GM23248 (cell line): ENCODE measurements around the gene COL13A1. TPM values are rescaled to one million over a fixed set of nuclear protein-coding genes. Genes with fewer than 3 reads are reported as not detected.

Experiments
- DNase-seq: peaks from one replicate; pipeline ENCODE4 v3.0.0-alpha.2; 2015
- H2AFZ ChIP-seq: fragments of 200-600 bp; sonication (generic); 2 replicates; pipeline ENCODE4 v1.6.1; 2016; ENCODE audit warnings: antibody characterized with exemption
- H3F3A ChIP-seq: fragments of 200-600 bp; sonication (generic); 2 replicates; pipeline ENCODE4 v1.6.1; 2016; ENCODE audit warnings: mild to moderate bottlenecking, antibody characterized with exemption, mixed run types; ENCODE audit not compliant: insufficient read depth
- H3K27ac ChIP-seq: fragments of 200-600 bp; sonication (generic); 2 replicates; pipeline ENCODE4 v1.5.1; 2016; ENCODE audit warnings: mild to moderate bottlenecking
- H3K27me3 ChIP-seq: fragments of 200-600 bp; sonication (generic); replicated peaks from 2 replicates; pipeline ENCODE4 v1.6.1; 2016; ENCODE audit warnings: mild to moderate bottlenecking; ENCODE audit not compliant: insufficient read depth
- H3K36me3 ChIP-seq: fragments of 200-600 bp; sonication (generic); 2 replicates; pipeline ENCODE4 v1.6.1; 2016; ENCODE audit warnings: low read depth, mild to moderate bottlenecking
- H3K4me1 ChIP-seq: fragments of 200-600 bp; sonication (generic); 2 replicates; pipeline ENCODE4 v1.6.1; 2016; ENCODE audit warnings: mild to moderate bottlenecking; ENCODE audit not compliant: insufficient read depth
- H3K4me2 ChIP-seq: fragments of 200-600 bp; sonication (generic); one replicate; pipeline ENCODE4 v1.6.1; 2016; ENCODE audit warnings: mild to moderate bottlenecking; ENCODE audit not compliant: unreplicated experiment
- H3K4me3 ChIP-seq: fragments of 200-600 bp; sonication (generic); 2 replicates; pipeline ENCODE4 v1.5.1; 2016; ENCODE audit warnings: mild to moderate bottlenecking
- H3K79me2 ChIP-seq: fragments of 200-600 bp; sonication (generic); 2 replicates; pipeline ENCODE4 v1.6.1; 2016; ENCODE audit warnings: mild to moderate bottlenecking; ENCODE audit not compliant: insufficient read depth
- H3K9ac ChIP-seq: fragments of 200-600 bp; sonication (generic); 2 replicates; pipeline ENCODE4 v1.6.1; 2016; ENCODE audit warnings: mild to moderate bottlenecking
- H3K9me2 ChIP-seq: fragments of 200-600 bp; sonication (generic); 2 replicates; pipeline ENCODE4 v1.6.1; 2016; ENCODE audit warnings: mixed run types, mild to moderate bottlenecking, moderate library complexity; ENCODE audit not compliant: insufficient read depth
- H3K9me3 ChIP-seq: fragments of 200-600 bp; sonication (generic); one replicate; pipeline ENCODE4 v1.6.1; 2017; ENCODE audit warnings: low read depth
- H4K20me1 ChIP-seq: fragments of 200-600 bp; sonication (generic); 2 replicates; pipeline ENCODE4 v1.6.0; 2016; ENCODE audit not compliant: insufficient read depth
- EZH2 ChIP-seq: fragments of 200-600 bp; sonication (generic); IDR thresholded peaks from 2 replicates; pipeline ENCODE4 v1.6.1; 2018; ENCODE audit warnings: antibody characterized with exemption, mild to moderate bottlenecking; ENCODE audit not compliant: insufficient read depth, poor library complexity, severe bottlenecking
- EZH2phosphoT487 ChIP-seq: fragments of 200-600 bp; sonication (generic); IDR thresholded peaks from 2 replicates; pipeline ENCODE4 v1.6.1; 2018; ENCODE audit warnings: antibody characterized with exemption, moderate library complexity, mild to moderate bottlenecking, low read depth; ENCODE audit not compliant: insufficient read depth
- WGBS, 2 experiments: methylation state at CpG; one replicate each; pipeline ENCODE4 v1.1.6; 2015 to 2017; ENCODE audit warnings: low lambda C conversion rate in 2 of 2, low coverage in 1 of 2; ENCODE audit errors: missing lambda C conversion rate in 2 of 2; 5-methylcytosine and 5-hydroxymethylcytosine counted together
- in situ Hi-C: fragments of 300-500 bp; cut with MboI; formaldehyde crosslinking; loops from 2 replicates; pipeline ENCODE4 v1.15.0; 2020
- polyA plus RNA-seq: library from polyadenylated mRNA; unstranded; fragments of >200 nt; fragmentation: Nextera tagmentation; extraction: Ambion mirVana; gene quantifications from 2 replicates; pipeline ENCODE4 v1.2.1, GENCODE V29; 2016
- total RNA-seq: library from RNA; depleted of rRNA; stranded (reverse); fragments of >200 nt; shearing (Covaris generic); gene quantifications from 2 replicates; pipeline ENCODE4 v1.2.3, GENCODE V29; 2014

The COL13A1 gene
- total and polyA plus RNA-seq, 2 experiments from 2014 or later, result 12.8 to 17.3 TPM

GRCh38 chr10:69915215-69915560 lies 113.5 kb downstream of the COL13A1 start:
- no peaks in the 10 kb centered on the region for H3K4me1 ChIP-seq
- H3K27ac ChIP-seq, result no peak overlapping the region
- no peak overlapping the region for H3K9ac ChIP-seq
- no peak overlapping the region for H2AFZ ChIP-seq
- no peak overlapping the region for H3K4me3 ChIP-seq
- no peaks in the 10 kb centered on the region for H3K36me3 ChIP-seq
- no peak for DNase-seq
- WGBS, 2 experiments, result 95 to 98% methylated on average over 3 of the region's 3 CpGs
- no peaks in the 10 kb centered on the region for H3F3A ChIP-seq
- H4K20me1 ChIP-seq, result no peaks in the 10 kb centered on the region
- no peak overlapping the region for H3K4me2 ChIP-seq
- no peaks in the 10 kb centered on the region for H3K79me2 ChIP-seq
- H3K9me3 ChIP-seq, result no peaks in the 10 kb centered on the region
- no peaks in the 10 kb centered on the region for H3K27me3 ChIP-seq
- in situ Hi-C loops, result loop anchor here (10.0 kb wide), 1 partner anchor 130 kb away; no protein-coding TSS in a partner anchor
- TF ChIP-seq EZH2 (no peak), EZH2phosphoT487 (no peak)
- no peaks in the 10 kb centered on the region for H3K9me2 ChIP-seq

- Histone ChIP-seq H3K79me2 (no peaks in the 10 kb centered on the region), H3K27ac (no peak overlapping the region), H3K27me3 (no peaks in the 10 kb centered on the region), H3K4me1 (no peaks in the 10 kb centered on the region), H3K36me3 (no peaks in the 10 kb centered on the region), H2AFZ (no peak overlapping the region), H3K9ac (no peak overlapping the region), H3K9me2 (no peaks in the 10 kb centered on the region), H3K4me3 (no peak overlapping the region), H3K4me2 (no peak overlapping the region), H4K20me1 (no peaks in the 10 kb centered on the region), H3K9me3 (no peaks in the 10 kb centered on the region), H3F3A (no peaks in the 10 kb centered on the region)
- TF ChIP-seq EZH2phosphoT487 (no peak), EZH2 (no peak)
- 71 to 77% methylated on average over 6 of the region's 6 CpGs for WGBS, 2 experiments
- in situ Hi-C loops, result loop anchor here (10.0 kb wide), 1 partner anchor 131 kb away; no protein-coding TSS in a partner anchor
- no peak for DNase-seq
These were observed 114.4 kb downstream of the COL13A1 start for GRCh38 chr10:69916118-69916517.

- no peaks in the 10 kb centered on the region for H3F3A ChIP-seq
These were observed 116.3 kb downstream of the COL13A1 start for GRCh38 chr10:69918036-69918435.

DNA sequence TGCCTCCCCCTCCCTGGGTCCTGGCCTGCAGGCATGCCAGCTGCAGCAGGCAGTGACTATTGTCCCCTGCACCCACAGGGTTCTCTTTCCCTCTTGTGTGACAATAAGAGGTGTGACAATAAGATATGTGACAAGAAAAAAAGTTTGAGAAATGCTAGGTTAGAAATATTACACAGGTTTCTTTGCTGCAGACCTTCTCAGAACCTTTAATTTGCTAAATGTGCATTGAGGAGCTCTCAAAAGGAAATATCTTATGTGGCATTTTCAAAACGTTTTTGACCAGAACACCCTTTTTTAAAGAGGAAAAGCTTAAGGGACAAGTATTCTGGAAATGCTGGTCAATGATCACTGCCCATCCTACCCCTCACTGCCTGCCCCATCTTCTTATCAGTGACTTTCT lies 117.5 kb downstream of the COL13A1 start:
- no peak for DNase-seq
- H4K20me1 ChIP-seq, result no peaks in the 10 kb centered on the region

More at GRCh38 chr10:69918036-69918435, 116.3 kb downstream of the COL13A1 start:
- no peaks in the 10 kb centered on the region for H4K20me1 ChIP-seq
- no peaks in the 10 kb centered on the region for H3K79me2 ChIP-seq
- no peaks in the 10 kb centered on the region for H3K4me1 ChIP-seq
- no peak overlapping the region for H2AFZ ChIP-seq
- no peak for DNase-seq
- H3K9ac ChIP-seq, result no peak overlapping the region
- 86 to 95% methylated on average over 10 to 12 of the region's 12 CpGs for WGBS, 2 experiments
- H3K27ac ChIP-seq, result no peak overlapping the region
- no peaks in the 10 kb centered on the region for H3K36me3 ChIP-seq
- TF ChIP-seq EZH2 (no peak), EZH2phosphoT487 (no peak)
- no peaks in the 10 kb centered on the region for H3K27me3 ChIP-seq
- H3K9me2 ChIP-seq, result no peaks in the 10 kb centered on the region
- H3K4me2 ChIP-seq, result no peak overlapping the region
- H3K4me3 ChIP-seq, result no peak overlapping the region
- in situ Hi-C loops, result loop anchor here (10.0 kb wide), 1 partner anchor 133 kb away; no protein-coding TSS in a partner anchor
- no peaks in the 10 kb centered on the region for H3K9me3 ChIP-seq

DNA sequence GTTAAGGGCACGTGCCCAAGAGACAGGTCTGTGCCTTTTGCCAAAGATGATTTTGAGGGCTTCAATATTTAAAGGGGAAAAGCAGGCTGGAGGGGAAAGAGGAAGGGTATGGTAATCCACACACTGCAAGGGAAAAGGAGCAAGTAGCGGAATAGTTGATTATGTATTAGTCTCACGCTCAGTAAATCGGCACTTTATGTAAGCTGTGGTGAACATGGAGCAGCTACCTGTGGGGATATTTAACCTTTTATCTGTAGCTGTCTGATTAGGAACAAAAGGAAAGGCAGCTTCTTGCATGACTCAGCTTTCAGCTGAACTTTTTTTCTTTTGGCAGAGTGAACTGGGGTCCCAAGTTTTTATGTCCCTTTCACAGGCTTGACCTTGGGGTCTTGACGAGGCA lies 123.4 kb downstream of the COL13A1 start:
- no peaks in the 10 kb centered on the region for H3K9me2 ChIP-seq
- H3K4me1 ChIP-seq, result no peaks in the 10 kb centered on the region
- H3K79me2 ChIP-seq, result no peaks in the 10 kb centered on the region
- no peaks in the 10 kb centered on the region for H4K20me1 ChIP-seq
- no peak overlapping the region for H2AFZ ChIP-seq
- H3K36me3 ChIP-seq, result no peaks in the 10 kb centered on the region
- 91 to 93% methylated on average over 5 of the region's 5 CpGs for WGBS, 2 experiments
- in situ Hi-C loops, result no loop called here
- H3F3A ChIP-seq, result no peaks in the 10 kb centered on the region
- no peaks in the 10 kb centered on the region for H3K9me3 ChIP-seq
- TF ChIP-seq EZH2, result no peak
- no peaks in the 10 kb centered on the region for H3K27me3 ChIP-seq
- H3K9ac ChIP-seq, result no peak overlapping the region
- H3K27ac ChIP-seq, result no peak overlapping the region
- H3K4me2 ChIP-seq, result no peak overlapping the region
- no peak overlapping the region for H3K4me3 ChIP-seq
- DNase-seq, result no peak

More for the DNA sequence above, 117.5 kb downstream of the COL13A1 start:
- no peaks in the 10 kb centered on the region for H3K9me3 ChIP-seq
- in situ Hi-C loops, result loop anchor here (10.0 kb wide), 1 partner anchor 134 kb away; no protein-coding TSS in a partner anchor
- no peaks in the 10 kb centered on the region for H3K27me3 ChIP-seq
- H3K79me2 ChIP-seq, result no peaks in the 10 kb centered on the region
- H3K4me1 ChIP-seq, result no peaks in the 10 kb centered on the region
- WGBS, 2 experiments, result 0% methylated on average over 1 of the region's 1 CpG
- H3K4me3 ChIP-seq, result no peak overlapping the region
- H3F3A ChIP-seq, result no peaks in the 10 kb centered on the region
- H3K27ac ChIP-seq, result no peak overlapping the region
- TF ChIP-seq EZH2phosphoT487 (no peak), EZH2 (no peak)
- H2AFZ ChIP-seq, result no peak overlapping the region
- H3K9me2 ChIP-seq, result no peaks in the 10 kb centered on the region
- no peak overlapping the region for H3K4me2 ChIP-seq
- H3K9ac ChIP-seq, result no peak overlapping the region
- no peaks in the 10 kb centered on the region for H3K36me3 ChIP-seq
